Activated T-helper 1 cell treated with anti-CD3 and anti-CD28 coated beads, Interleukin-12 subunit alpha, Interleukin-12 subunit beta, Interleukin-2, Interleukin-4 antibody, amounts not matched to agents 30 ng/mL and 10 ng/mL and 1 ng/mL, durations not matched to agents 14 hours and 24 hours and 36 hours (primary cell): ENCODE measurements around the gene INVS. TPM values are rescaled to one million over a fixed set of nuclear protein-coding genes. Genes with fewer than 3 reads are reported as not detected.
"Not testable (repeated sequence)": the region's sequence is repeated elsewhere in the genome, so short reads cannot be mapped to it uniquely, and the experiment has no call there.

Experiments used
- DNase-seq: peaks from one replicate; pipeline ENCODE4 v3.0.0; 2021; ENCODE audit warnings: low spot score
- H3K27ac Mint-ChIP-seq: one replicate; pipeline ENCODE4 v1.8.0; 2021; ENCODE audit warnings: mild to moderate bottlenecking, mixed read lengths
- H3K27me3 Mint-ChIP-seq: one replicate; pipeline ENCODE4 v1.8.0; 2022; ENCODE audit warnings: mild to moderate bottlenecking, moderate library complexity, mixed read lengths; ENCODE audit not compliant: insufficient read depth
- H3K36me3 Mint-ChIP-seq: one replicate; pipeline ENCODE4 v1.8.0; 2021; ENCODE audit warnings: low read depth, mixed read lengths
- H3K4me1 Mint-ChIP-seq: one replicate; pipeline ENCODE4 v1.8.0; 2021; ENCODE audit warnings: low read depth, mixed read lengths
- H3K4me3 Mint-ChIP-seq: one replicate; pipeline ENCODE4 v1.8.0; 2021; ENCODE audit warnings: mild to moderate bottlenecking, moderate library complexity, mixed read lengths
- H3K9me3 Mint-ChIP-seq: one replicate; pipeline ENCODE4 v1.8.0; 2021; ENCODE audit warnings: mixed read lengths
- intact Hi-C: fragments of 100-400 bp; cut with micrococcal nuclease; formaldehyde crosslinking; loops from one replicate; pipeline ENCODE4 v1.15.1; 2024
- total RNA-seq: library from RNA; stranded (reverse); gene quantifications from 2 replicates; pipeline ENCODE4 v1.2.3, GENCODE V29; 2022

The INVS gene
- 16.3 and 17.0 TPM in 2 replicates for total RNA-seq

- intact Hi-C loops = loop anchor here (1.0 to 10.0 kb wide), 16 partner anchors 16 to 1844 kb away; partner anchors contain the start of genes MRPL50, MSANTD3, RNF20 and SEC61B
- H3K4me1 Mint-ChIP-seq = peaks cover 34% of the 10 kb centered on the region
- H3K36me3 Mint-ChIP-seq = no peaks in the 10 kb centered on the region
- DNase-seq = peak; percentile 96
- no peaks in the 10 kb centered on the region for H3K9me3 Mint-ChIP-seq
- H3K4me3 Mint-ChIP-seq = peak within 1 kb of the TSS; percentile 99
- H3K27me3 Mint-ChIP-seq = no peaks in the 10 kb centered on the region
- H3K27ac Mint-ChIP-seq = peak within 1 kb of the TSS; percentile 95
Measured at GRCh38 chr9:100098887-100099721, at the start of gene INVS, which contains the start of gene ERP44. Gene INVS, plus strand, starts transcription at chr9:100099243. Its CDS starts 5,279 bp downstream, at chr9:100104522. Gene ERP44, minus strand, starts transcription at chr9:100099000. Its CDS starts 160 bp downstream, at chr9:100098840.

- DNase-seq = no peak
- H3K27me3 Mint-ChIP-seq = no peaks in the 10 kb centered on the region
- H3K4me1 Mint-ChIP-seq = peaks cover 4% of the 10 kb centered on the region
- no peak overlapping the region for H3K27ac Mint-ChIP-seq
- peaks cover 30% of the 10 kb centered on the region for H3K36me3 Mint-ChIP-seq
- intact Hi-C loops = no loop called here
- H3K4me3 Mint-ChIP-seq = no peak overlapping the region
- no peaks in the 10 kb centered on the region for H3K9me3 Mint-ChIP-seq
Measured at GRCh38 chr9:100049551-100049950, 49.5 kb upstream of the INVS start.

GRCh38 chr9:100052375-100052774 is 46.7 kb upstream of the INVS start:
- H3K9me3 Mint-ChIP-seq = no peaks in the 10 kb centered on the region
- intact Hi-C loops = no loop called here
- no peaks in the 10 kb centered on the region for H3K27me3 Mint-ChIP-seq
- DNase-seq = no peak
- peaks cover 4% of the 10 kb centered on the region for H3K4me1 Mint-ChIP-seq
- H3K36me3 Mint-ChIP-seq = peaks cover 21% of the 10 kb centered on the region
- no peak overlapping the region for H3K27ac Mint-ChIP-seq
- H3K4me3 Mint-ChIP-seq = no peak overlapping the region

- intact Hi-C loops = no loop called here
- Mint-ChIP-seq H3K4me1 (no peaks in the 10 kb centered on the region), H3K4me3 (no peak overlapping the region), H3K36me3 (peaks cover 11% of the 10 kb centered on the region), H3K27ac (no peak overlapping the region), H3K27me3 (no peaks in the 10 kb centered on the region), H3K9me3 (no peaks in the 10 kb centered on the region)
- DNase-seq = no peak
Measured at GRCh38 chr9:100056561-100056960, 42.5 kb upstream of the INVS start.

GRCh38 chr9:100057624-100058023 is 41.4 kb upstream of the INVS start:
- H3K27me3 Mint-ChIP-seq = no peaks in the 10 kb centered on the region
- H3K36me3 Mint-ChIP-seq = peaks cover 10% of the 10 kb centered on the region
- intact Hi-C loops = no loop called here
- DNase-seq = no peak
- no peaks in the 10 kb centered on the region for H3K9me3 Mint-ChIP-seq
- H3K4me1 Mint-ChIP-seq = no peaks in the 10 kb centered on the region
- H3K4me3 Mint-ChIP-seq = no peak overlapping the region
- no peak overlapping the region for H3K27ac Mint-ChIP-seq

- no peaks in the 10 kb centered on the region for H3K9me3 Mint-ChIP-seq
- no peak for DNase-seq
- peaks cover 10% of the 10 kb centered on the region for H3K36me3 Mint-ChIP-seq
- no peaks in the 10 kb centered on the region for H3K27me3 Mint-ChIP-seq
- intact Hi-C loops = no loop called here
- H3K4me3 Mint-ChIP-seq = no peak overlapping the region
- no peaks in the 10 kb centered on the region for H3K4me1 Mint-ChIP-seq
- H3K27ac Mint-ChIP-seq = no peak overlapping the region
Measured at GRCh38 chr9:100058699-100059579, 40.1 kb upstream of the INVS start.

- H3K27ac Mint-ChIP-seq, H3K4me1 Mint-ChIP-seq, H3K4me3 Mint-ChIP-seq, H3K9me3 Mint-ChIP-seq, H3K27me3 Mint-ChIP-seq, intact Hi-C loops, DNase-seq: not testable (repeated sequence)
- peaks cover 13% of the 10 kb centered on the region for H3K36me3 Mint-ChIP-seq
Measured at GRCh38 chr9:100062683-100063082, 36.4 kb upstream of the INVS start.

- Mint-ChIP-seq H3K27ac (no peak overlapping the region), H3K9me3 (no peaks in the 10 kb centered on the region), H3K36me3 (peaks cover 11% of the 10 kb centered on the region), H3K4me1 (peaks cover 6% of the 10 kb centered on the region), H3K4me3 (no peak overlapping the region), H3K27me3 (no peaks in the 10 kb centered on the region)
- intact Hi-C loops = no loop called here
- DNase-seq = no peak
Measured at GRCh38 chr9:100063185-100063584, 35.9 kb upstream of the INVS start.

- H3K9me3 Mint-ChIP-seq = no peaks in the 10 kb centered on the region
- DNase-seq = no peak
- no peak overlapping the region for H3K27ac Mint-ChIP-seq
- peaks cover 6% of the 10 kb centered on the region for H3K4me1 Mint-ChIP-seq
- H3K4me3 Mint-ChIP-seq = no peak overlapping the region
- intact Hi-C loops = no loop called here
- H3K27me3 Mint-ChIP-seq = no peaks in the 10 kb centered on the region
- peaks cover 7% of the 10 kb centered on the region for H3K36me3 Mint-ChIP-seq
Measured at GRCh38 chr9:100064872-100065581, 34.0 kb upstream of the INVS start.

GRCh38 chr9:100066539-100066938 is 32.5 kb upstream of the INVS start:
- H3K9me3 Mint-ChIP-seq = no peaks in the 10 kb centered on the region
- peaks cover 6% of the 10 kb centered on the region for H3K4me1 Mint-ChIP-seq
- no peak for DNase-seq
- no peak overlapping the region for H3K4me3 Mint-ChIP-seq
- intact Hi-C loops = no loop called here
- peaks cover 7% of the 10 kb centered on the region for H3K36me3 Mint-ChIP-seq
- no peaks in the 10 kb centered on the region for H3K27me3 Mint-ChIP-seq
- no peak overlapping the region for H3K27ac Mint-ChIP-seq

- H3K27me3 Mint-ChIP-seq, DNase-seq, intact Hi-C loops, H3K27ac Mint-ChIP-seq, H3K4me1 Mint-ChIP-seq, H3K36me3 Mint-ChIP-seq, H3K4me3 Mint-ChIP-seq, H3K9me3 Mint-ChIP-seq: not testable (repeated sequence)
Measured at GRCh38 chr9:100067990-100068389, 31.1 kb upstream of the INVS start.

- H3K27me3 Mint-ChIP-seq, DNase-seq, H3K27ac Mint-ChIP-seq, H3K36me3 Mint-ChIP-seq, intact Hi-C loops, H3K9me3 Mint-ChIP-seq, H3K4me3 Mint-ChIP-seq, H3K4me1 Mint-ChIP-seq: not testable (repeated sequence)
Measured at GRCh38 chr9:100069068-100069467, 30.0 kb upstream of the INVS start.
